T-helper 2 cell (primary cell): ENCODE data around the gene PCDHA2.
"Not testable (repeated sequence)": the region's sequence is repeated elsewhere in the genome, so short reads cannot be mapped to it uniquely, and the experiment has no call there.

Experiments
- DNase-seq, 5 experiments: peaks; one replicate each; pipeline versions ENCODE4 v3.0.0 to v3.0.0-alpha.2; 2012 to 2022

Gene PCDHA2

GRCh38 chr5:140821375-140822280, 27.0 kb downstream of the PCDHA2 start, which contains the start of gene PCDHA5:
Gene PCDHA5 (plus strand): TSS chr5:140821613.
- DNase-seq, result peak in 1 of 5 experiments; percentile 8

GRCh38 chr5:140822281-140822629, 27.6 kb downstream of the PCDHA2 start:
- DNase-seq, result no peak

GRCh38 chr5:140822969-140823368, 28.3 kb downstream of the PCDHA2 start:
- DNase-seq, result not testable (repeated sequence)

- no peak for DNase-seq
Observed at GRCh38 chr5:140823475-140823874, 28.8 kb downstream of the PCDHA2 start.

- DNase-seq, result no peak
Observed at GRCh38 chr5:140827704-140828361, 33.2 kb downstream of the PCDHA2 start, which contains the start of gene PCDHA6. Gene PCDHA6 (plus strand): TSS chr5:140827960. CDS start chr5:140828092, 132 bp downstream.

GRCh38 chr5:140828362-140828737, 33.7 kb downstream of the PCDHA2 start:
- no peak for DNase-seq

- not testable (repeated sequence) for DNase-seq
Observed at GRCh38 chr5:140829511-140830501, 35.2 kb downstream of the PCDHA2 start.

GRCh38 chr5:140833993-140834392, 39.3 kb downstream of the PCDHA2 start, which contains the start of gene PCDHA7:
Gene PCDHA7 (plus strand): TSS chr5:140834269. CDS start chr5:140834384, 115 bp downstream.
- DNase-seq, result no peak

- DNase-seq, result not testable (repeated sequence)
Observed at GRCh38 chr5:140834439-140835008, 39.9 kb downstream of the PCDHA2 start.

- DNase-seq, result no peak
Observed at GRCh38 chr5:140835622-140836510, 41.2 kb downstream of the PCDHA2 start.

- no peak for DNase-seq
Observed at GRCh38 chr5:140840978-140841962, 46.6 kb downstream of the PCDHA2 start, which contains the start of gene PCDHA8. Gene PCDHA8 (plus strand): TSS chr5:140841187. CDS start chr5:140841322, 135 bp downstream.

GRCh38 chr5:140842798-140843733, 48.4 kb downstream of the PCDHA2 start:
- no peak for DNase-seq
